Testis (tissue), 3 donors: ENCODE measurements around the gene C9orf50. TPM values are rescaled to one million over a fixed set of nuclear protein-coding genes. Genes with fewer than 3 reads are reported as not detected.

Source experiments
- DNase-seq: peaks from one replicate; pipeline ENCODE4 v3.0.0-alpha.2; 2019
- H3K27ac ChIP-seq, 2 donors: fragments of 200-600 bp; sonication (generic); one replicate each; pipeline ENCODE4 v1.5.1; 2019
- H3K27me3 ChIP-seq: fragments of 200-600 bp; sonication (generic); one replicate; pipeline ENCODE4 v1.5.1; 2019
- H3K36me3 ChIP-seq: fragments of 200-600 bp; sonication (generic); one replicate; pipeline ENCODE4 v1.5.1; 2017; ENCODE audit warnings: low read depth; ENCODE audit errors: missing control alignments
- H3K4me1 ChIP-seq: fragments of 200-600 bp; sonication (generic); one replicate; pipeline ENCODE4 v1.5.1; 2019
- H3K4me3 ChIP-seq, 2 donors: fragments of 200-600 bp; sonication (generic); one replicate each; pipeline ENCODE4 v1.5.1; 2017 to 2019
- H3K9me3 ChIP-seq: fragments of 200-600 bp; sonication (generic); one replicate; pipeline ENCODE4 v1.5.1; 2017
- POLR2A ChIP-seq: fragments of 450-650 bp; IDR thresholded peaks from one replicate; pipeline ENCODE4 v1.6.1; 2017; ENCODE audit warnings: antibody characterized with exemption, mild to moderate bottlenecking, moderate library complexity
- WGBS, 2 donors: methylation state at CpG; one replicate each; pipeline ENCODE4 v1.1.5; 2018; 5-methylcytosine and 5-hydroxymethylcytosine counted together
- intact Hi-C: fragments of 100-400 bp; cut with DNase I; formaldehyde crosslinking; loops from one replicate; pipeline ENCODE4 v1.15.1; 2023; ENCODE audit warnings: low total_unique reads
- polyA plus RNA-seq: library from polyadenylated mRNA; stranded (reverse); fragments of 350-450 nt; fragmentation: Illumina TruSeq; extraction: RNeasy Lipid Tissue Mini Kit (QIAGEN cat#74804); gene quantifications from one replicate; pipeline ENCODE4 v1.2.3, GENCODE V29; 2014; ENCODE audit warnings: low read depth, low replicate concordance; ENCODE audit not compliant: insufficient read depth
- total RNA-seq, 2 donors: library from RNA; depleted of rRNA; stranded (reverse); fragments of >200 nt; gene quantifications; one replicate each; pipeline ENCODE4 v1.2.3, GENCODE V29; 2016
- TF ChIP-seq, protein P1 (sequence below), 3 experiments: fragments of 450-650 bp in 2 of 3; fragments of 200-600 bp in 1 of 3; sonication (generic) in 1 of 3; IDR thresholded peaks; one replicate each; pipeline ENCODE4 v1.5.1; 2016 to 2019; ENCODE audit warnings: antibody characterized with exemption in 3 of 3, mild to moderate bottlenecking in 2 of 3, moderate library complexity in 1 of 3

Gene C9orf50
- total and polyA plus RNA-seq, 3 donors from 2014 or later, result 3.7 to 14.6 (median 9.4) TPM

DNA sequence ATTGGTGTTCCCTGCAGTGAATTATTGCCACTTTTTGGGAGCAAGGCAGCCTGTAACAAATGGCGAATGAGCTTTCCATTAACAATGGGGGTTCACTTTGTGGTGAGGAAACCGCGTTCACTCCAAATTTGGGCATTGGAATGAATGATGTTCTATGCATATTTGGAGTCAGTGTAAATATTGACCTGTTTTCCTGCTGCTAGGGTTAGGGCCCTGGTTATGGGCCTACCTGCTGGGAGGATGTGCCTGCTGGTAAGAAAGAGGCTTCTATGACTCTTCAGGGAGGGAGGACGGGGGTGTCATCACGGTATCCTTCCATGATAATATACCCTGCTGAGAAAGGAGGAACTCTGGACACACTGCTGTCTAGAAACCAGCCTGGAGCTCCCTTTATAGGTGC lies 29.0 kb downstream of the C9orf50 start:
- TF ChIP-seq, protein P1, sequence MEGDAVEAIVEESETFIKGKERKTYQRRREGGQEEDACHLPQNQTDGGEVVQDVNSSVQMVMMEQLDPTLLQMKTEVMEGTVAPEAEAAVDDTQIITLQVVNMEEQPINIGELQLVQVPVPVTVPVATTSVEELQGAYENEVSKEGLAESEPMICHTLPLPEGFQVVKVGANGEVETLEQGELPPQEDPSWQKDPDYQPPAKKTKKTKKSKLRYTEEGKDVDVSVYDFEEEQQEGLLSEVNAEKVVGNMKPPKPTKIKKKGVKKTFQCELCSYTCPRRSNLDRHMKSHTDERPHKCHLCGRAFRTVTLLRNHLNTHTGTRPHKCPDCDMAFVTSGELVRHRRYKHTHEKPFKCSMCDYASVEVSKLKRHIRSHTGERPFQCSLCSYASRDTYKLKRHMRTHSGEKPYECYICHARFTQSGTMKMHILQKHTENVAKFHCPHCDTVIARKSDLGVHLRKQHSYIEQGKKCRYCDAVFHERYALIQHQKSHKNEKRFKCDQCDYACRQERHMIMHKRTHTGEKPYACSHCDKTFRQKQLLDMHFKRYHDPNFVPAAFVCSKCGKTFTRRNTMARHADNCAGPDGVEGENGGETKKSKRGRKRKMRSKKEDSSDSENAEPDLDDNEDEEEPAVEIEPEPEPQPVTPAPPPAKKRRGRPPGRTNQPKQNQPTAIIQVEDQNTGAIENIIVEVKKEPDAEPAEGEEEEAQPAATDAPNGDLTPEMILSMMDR (IDR thresholded peaks at IDR 0.05), result no peak
- no peak for TF ChIP-seq POLR2A
- intact Hi-C loops, result no loop called here

DNA sequence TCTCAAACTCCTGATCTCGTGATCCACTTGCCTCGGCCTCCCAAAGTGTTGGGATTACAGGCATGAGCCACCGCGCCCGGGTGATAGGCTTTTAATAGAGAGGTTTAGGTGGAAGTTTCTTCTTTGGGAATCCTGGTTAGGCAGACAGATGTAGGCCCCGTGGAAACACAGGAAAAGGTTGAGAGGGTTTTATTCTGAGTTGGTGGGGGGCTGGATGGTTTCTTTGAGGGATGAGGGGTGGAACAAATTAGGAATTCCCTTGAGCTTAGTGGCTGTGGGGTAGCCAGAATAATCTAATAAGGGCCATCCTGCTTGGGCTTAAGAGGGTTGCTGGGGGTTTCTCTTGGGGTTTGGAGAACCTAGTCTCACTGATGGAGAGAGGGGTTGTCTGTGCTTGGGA lies 30.4 kb downstream of the C9orf50 start:
- no peaks in the 10 kb centered on the region for H3K36me3 ChIP-seq
- H3K4me1 ChIP-seq, result peaks cover 6% of the 10 kb centered on the region
- WGBS, 2 donors, result 91 to 92% methylated on average over 6 of the region's 6 CpGs
- no peak overlapping the region for H3K27ac ChIP-seq
- no peak for DNase-seq
- H3K27me3 ChIP-seq, result no peaks in the 10 kb centered on the region
- TF ChIP-seq, protein P1 (IDR thresholded peaks at IDR 0.05), result no peak
- TF ChIP-seq POLR2A, result no peak
- intact Hi-C loops, result no loop called here
- no peaks in the 10 kb centered on the region for H3K9me3 ChIP-seq
- no peak overlapping the region for H3K4me3 ChIP-seq

More for the DNA sequence above, 29.0 kb downstream of the C9orf50 start:
- WGBS, 2 donors, result 83 to 92% methylated on average over 5 of the region's 5 CpGs
- Histone ChIP-seq H3K36me3 (no peaks in the 10 kb centered on the region), H3K9me3 (no peaks in the 10 kb centered on the region), H3K27me3 (no peaks in the 10 kb centered on the region), H3K4me3 (no peak overlapping the region), H3K4me1 (peaks cover 13% of the 10 kb centered on the region), H3K27ac (no peak overlapping the region)
- no peak for DNase-seq

DNA sequence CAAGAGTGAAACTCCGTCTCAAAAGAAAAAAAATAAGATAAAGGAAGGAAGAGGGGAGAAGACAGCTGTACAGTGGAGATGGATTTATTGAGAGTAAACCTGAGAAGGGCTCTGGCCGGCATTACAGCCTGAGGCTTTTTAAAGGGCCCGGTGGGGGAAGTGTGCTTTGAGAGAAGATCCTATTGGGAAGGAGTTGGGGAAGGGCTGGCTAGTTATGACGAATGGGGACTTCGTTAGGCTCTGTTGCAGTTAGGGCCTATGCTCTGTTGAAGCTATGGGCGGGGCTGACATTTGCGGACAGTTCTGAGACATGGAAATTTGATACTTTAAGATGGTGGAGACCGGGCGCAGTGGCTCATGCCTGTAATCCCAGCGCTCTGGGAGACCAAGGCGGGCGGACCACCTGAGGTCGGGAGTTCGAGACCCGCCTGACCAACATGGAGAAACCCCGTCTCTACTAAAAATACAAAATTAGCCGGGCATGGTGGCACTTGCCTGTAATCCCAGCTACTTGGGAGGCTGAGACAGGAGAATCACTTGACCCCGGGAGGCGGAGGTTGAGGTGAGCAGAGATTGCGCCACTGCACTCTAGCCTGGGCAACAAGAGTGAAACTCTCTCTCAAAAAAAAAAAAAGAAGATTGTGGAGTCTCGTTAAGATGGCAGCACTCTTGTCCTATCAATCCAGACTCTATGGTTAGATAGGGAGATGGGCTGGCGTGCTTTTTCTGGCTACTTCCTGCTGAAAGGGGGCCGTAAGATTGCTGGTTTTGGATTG lies 33.2 kb downstream of the C9orf50 start:
- Histone ChIP-seq H3K27me3 (no peaks in the 10 kb centered on the region), H3K4me3 (no peak overlapping the region), H3K27ac (no peak overlapping the region), H3K36me3 (no peaks in the 10 kb centered on the region), H3K9me3 (no peaks in the 10 kb centered on the region), H3K4me1 (peaks cover 11% of the 10 kb centered on the region)
- no peak for TF ChIP-seq POLR2A
- TF ChIP-seq, protein P1 (IDR thresholded peaks at IDR 0.05), result no peak
- no peak for DNase-seq
- 90 to 91% methylated on average over 23 of the region's 23 CpGs for WGBS, 2 donors
- intact Hi-C loops, result no loop called here

DNA sequence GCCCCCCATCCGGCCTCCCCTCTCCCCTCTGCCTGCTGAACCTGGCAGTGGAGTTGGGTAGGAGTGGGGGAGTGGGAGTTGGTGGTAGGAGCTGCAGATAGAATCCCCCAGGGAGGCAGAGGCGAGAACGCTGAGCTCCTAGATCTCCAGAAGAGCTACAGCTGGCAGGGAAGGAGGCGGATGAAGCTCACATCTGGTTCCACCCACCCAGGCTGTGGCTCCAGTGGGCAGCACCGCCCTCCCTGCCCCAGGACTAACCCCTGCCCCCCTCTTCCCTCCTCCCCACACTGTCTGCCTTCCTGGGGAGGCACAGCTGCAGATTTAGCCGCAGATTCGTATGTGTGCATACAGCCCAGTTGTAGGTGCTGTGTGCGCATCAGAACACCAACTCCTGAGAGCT lies 34.2 kb downstream of the C9orf50 start:
- Histone ChIP-seq H3K27me3 (no peaks in the 10 kb centered on the region), H3K9me3 (no peaks in the 10 kb centered on the region), H3K4me3 (no peak overlapping the region), H3K4me1 (peaks cover 11% of the 10 kb centered on the region), H3K27ac (no peak overlapping the region), H3K36me3 (no peaks in the 10 kb centered on the region)
- TF ChIP-seq POLR2A, result no peak
- DNase-seq, result no peak
- intact Hi-C loops, result no loop called here
- WGBS, 2 donors, result 45 to 74% methylated on average over 7 to 8 of the region's 8 CpGs

DNA sequence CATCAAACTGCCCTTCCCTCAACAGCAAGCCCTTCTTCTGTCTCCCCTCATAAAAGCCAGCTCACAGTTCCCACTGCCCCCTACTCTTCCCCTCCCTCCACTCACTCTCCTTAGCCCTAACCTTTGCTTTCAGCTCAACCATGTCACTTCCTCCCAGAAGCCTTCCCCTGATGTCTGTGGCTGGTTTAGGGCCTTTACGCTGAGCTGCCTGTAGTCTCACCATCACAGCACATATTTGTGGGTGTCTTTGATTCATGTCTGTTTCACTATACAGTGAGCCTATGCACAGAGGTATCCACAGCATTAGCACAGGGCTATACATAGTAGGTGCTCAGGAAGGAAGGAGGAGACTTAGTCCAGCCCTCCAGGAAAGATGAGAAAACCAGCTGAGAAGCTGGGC lies 34.7 kb downstream of the C9orf50 start:
- Histone ChIP-seq H3K9me3 (no peaks in the 10 kb centered on the region), H3K27ac (no peak overlapping the region), H3K36me3 (no peaks in the 10 kb centered on the region), H3K4me1 (peaks cover 11% of the 10 kb centered on the region), H3K27me3 (no peaks in the 10 kb centered on the region), H3K4me3 (no peak overlapping the region)
- intact Hi-C loops, result no loop called here
- 76 to 97% methylated on average over 1 of the region's 1 CpG for WGBS, 2 donors
- no peak for TF ChIP-seq POLR2A
- TF ChIP-seq, protein P1 (IDR thresholded peaks at IDR 0.05), result no peak
- no peak for DNase-seq
